ENCODE data around the gene LGALS3BP. TPM values are rescaled to one million over a fixed set of nuclear protein-coding genes. Genes with fewer than 3 reads are reported as not detected.
A peak's percentile ranks its signal among the peaks of the same experiment; 100 is the strongest.

LGALS3BP gene
- total RNA-seq, 1 donor from 2014 or later: 417 TPM

GRCh38 chr17:78923660-78924453, 55.9 kb downstream of the LGALS3BP start:
- Histone ChIP-seq H3K4me3 (peak overlapping the region; percentile 81), H3K36me3 (no peaks in the 10 kb centered on the region), H3K4me1 (peaks cover 52% of the 10 kb centered on the region), H3K27ac (peak overlapping the region; percentile 91), H3K9me3 (no peaks in the 10 kb centered on the region), H3K27me3 (ENCODE audit: low read depth) (no peaks in the 10 kb centered on the region)
- DNase-seq: peak; percentile 94
- intact Hi-C loops (cut with DNase I): no loop called here
- TF ChIP-seq, protein P1, sequence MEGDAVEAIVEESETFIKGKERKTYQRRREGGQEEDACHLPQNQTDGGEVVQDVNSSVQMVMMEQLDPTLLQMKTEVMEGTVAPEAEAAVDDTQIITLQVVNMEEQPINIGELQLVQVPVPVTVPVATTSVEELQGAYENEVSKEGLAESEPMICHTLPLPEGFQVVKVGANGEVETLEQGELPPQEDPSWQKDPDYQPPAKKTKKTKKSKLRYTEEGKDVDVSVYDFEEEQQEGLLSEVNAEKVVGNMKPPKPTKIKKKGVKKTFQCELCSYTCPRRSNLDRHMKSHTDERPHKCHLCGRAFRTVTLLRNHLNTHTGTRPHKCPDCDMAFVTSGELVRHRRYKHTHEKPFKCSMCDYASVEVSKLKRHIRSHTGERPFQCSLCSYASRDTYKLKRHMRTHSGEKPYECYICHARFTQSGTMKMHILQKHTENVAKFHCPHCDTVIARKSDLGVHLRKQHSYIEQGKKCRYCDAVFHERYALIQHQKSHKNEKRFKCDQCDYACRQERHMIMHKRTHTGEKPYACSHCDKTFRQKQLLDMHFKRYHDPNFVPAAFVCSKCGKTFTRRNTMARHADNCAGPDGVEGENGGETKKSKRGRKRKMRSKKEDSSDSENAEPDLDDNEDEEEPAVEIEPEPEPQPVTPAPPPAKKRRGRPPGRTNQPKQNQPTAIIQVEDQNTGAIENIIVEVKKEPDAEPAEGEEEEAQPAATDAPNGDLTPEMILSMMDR (IDR thresholded peaks at IDR 0.05): no peak
- peak; percentile 87 to 88 for ATAC-seq

DNA sequence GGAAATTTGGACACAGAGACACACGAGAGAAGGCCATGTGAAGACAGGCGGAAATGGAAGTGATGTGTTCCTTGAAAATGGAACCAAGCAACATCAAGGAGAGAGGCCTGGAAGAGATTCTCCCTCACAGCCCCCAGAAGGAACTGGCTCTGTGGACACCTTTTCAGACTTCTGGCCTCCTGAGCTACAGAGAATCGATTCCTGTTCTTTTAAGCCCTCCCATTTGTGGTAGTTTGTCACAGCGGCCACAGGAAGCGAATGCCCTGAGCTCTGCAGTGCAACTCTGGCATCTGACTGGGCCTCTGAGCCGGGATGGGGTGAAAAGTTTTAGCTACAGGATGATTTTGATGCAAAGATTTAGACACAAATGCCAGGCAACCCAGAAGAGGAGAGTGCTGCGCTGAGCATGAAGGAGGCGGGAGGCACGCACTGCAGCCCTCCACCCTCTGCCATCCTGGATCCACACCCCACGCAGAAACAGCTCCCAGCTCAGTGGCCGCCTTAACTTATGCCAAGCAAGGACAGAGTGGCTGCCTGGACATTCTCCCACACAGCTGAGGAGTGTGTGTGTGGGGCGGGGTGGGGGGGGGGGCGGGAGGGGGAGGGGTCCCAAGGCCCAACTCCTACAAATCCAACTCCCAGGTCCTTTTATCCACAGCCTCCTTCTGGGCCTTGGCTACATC, 56.8 kb downstream of the LGALS3BP start:
- no peaks in the 10 kb centered on the region for H3K36me3 ChIP-seq
- no peaks in the 10 kb centered on the region for H3K9me3 ChIP-seq
- peak overlapping the region; percentile 81 for H3K4me3 ChIP-seq
- ATAC-seq: no peak
- intact Hi-C loops (cut with DNase I): no loop called here
- peaks cover 53% of the 10 kb centered on the region for H3K4me1 ChIP-seq
- H3K27ac ChIP-seq: peak overlapping the region; percentile 91
- TF ChIP-seq, protein P1 (IDR thresholded peaks at IDR 0.05): no peak
- DNase-seq: no peak
- H3K27me3 ChIP-seq (ENCODE audit: low read depth): no peaks in the 10 kb centered on the region

DNA sequence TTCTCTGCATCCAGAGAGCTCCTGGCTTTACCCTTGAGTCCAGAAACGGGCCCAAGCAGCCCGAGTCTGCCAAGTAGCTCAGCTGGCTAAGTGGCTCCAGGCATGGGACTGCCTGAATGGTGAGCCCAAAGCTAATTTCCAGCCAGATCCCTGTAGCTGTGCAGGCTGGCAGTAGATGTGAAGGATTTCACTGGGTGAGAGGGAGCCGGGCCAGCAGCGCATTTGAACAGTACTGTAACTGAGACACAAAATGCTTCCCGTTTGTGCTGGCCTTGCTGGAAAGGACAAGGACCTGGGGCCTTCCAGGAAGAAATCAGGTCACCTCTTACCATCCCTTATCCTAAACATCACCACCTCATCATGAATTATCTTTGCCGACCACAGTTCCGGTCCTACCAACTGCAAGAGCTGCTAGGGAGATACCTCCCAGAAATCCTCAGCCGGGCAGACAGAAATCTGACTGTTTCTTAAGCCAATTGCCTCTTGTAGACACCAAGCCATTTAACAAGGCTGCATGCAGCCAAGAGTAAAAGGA, 58.2 kb downstream of the LGALS3BP start:
- H3K4me3 ChIP-seq: no peak overlapping the region
- peaks cover 56% of the 10 kb centered on the region for H3K4me1 ChIP-seq
- no peaks in the 10 kb centered on the region for H3K9me3 ChIP-seq
- H3K27ac ChIP-seq: no peak overlapping the region
- intact Hi-C loops (cut with DNase I): no loop called here
- no peaks in the 10 kb centered on the region for H3K36me3 ChIP-seq
- TF ChIP-seq, protein P1 (IDR thresholded peaks at IDR 0.05): no peak
- H3K27me3 ChIP-seq (ENCODE audit: low read depth): no peaks in the 10 kb centered on the region
- ATAC-seq (no peak), DNase-seq (no peak)

Other genes starting within 250 kb of the LGALS3BP start
- gene CYTH1, start 197.7 kb downstream of the LGALS3BP start, total RNA-seq: 110 TPM
- gene USP36, start 139.1 kb downstream of the LGALS3BP start, total RNA-seq: 58.6 TPM
- gene CEP295NL, start 76.7 kb downstream of the LGALS3BP start, total RNA-seq: 5.5 TPM
- 260 TPM for gene TIMP2, start 54.5 kb downstream of the LGALS3BP start, total RNA-seq
- gene CANT1, start 29.8 kb upstream of the LGALS3BP start, total RNA-seq: 54.4 TPM
- gene C1QTNF1, start 44.2 kb upstream of the LGALS3BP start, total RNA-seq: 24.9 TPM
- gene ENGASE, start 94.9 kb upstream of the LGALS3BP start, total RNA-seq: 56.4 TPM

All from lower lobe of right lung (tissue), 2 donors.